ENCODE data around the gene PPP5C.

Gene PPP5C

GRCh38 chr19:46384396-46384795 is 37.5 kb downstream of the PPP5C start:
- H3K27ac ChIP-seq (ENCODE audit: low read length) = no peak overlapping the region
- WGBS (ENCODE audit: insufficient coverage, insufficient read length) = no CpG with 5 or more reads among the region's 11 CpGs
- H3K4me3 ChIP-seq (ENCODE audit: low read length) = no peak overlapping the region
- no peaks in the 10 kb centered on the region for H3K4me1 ChIP-seq (ENCODE audit: control insufficient read depth, insufficient read depth, low read length)
- H3K36me3 ChIP-seq (ENCODE audit: control insufficient read depth, insufficient read depth, low read length) = peaks cover 32% of the 10 kb centered on the region
- H3K9me3 ChIP-seq (ENCODE audit: control insufficient read depth, insufficient read depth, low read length) = no peaks in the 10 kb centered on the region
- no peak for DNase-seq (ENCODE audit: low read depth, low spot score)
- no peaks in the 10 kb centered on the region for H3K27me3 ChIP-seq (ENCODE audit: control insufficient read depth, insufficient read depth, low read length)

DNA sequence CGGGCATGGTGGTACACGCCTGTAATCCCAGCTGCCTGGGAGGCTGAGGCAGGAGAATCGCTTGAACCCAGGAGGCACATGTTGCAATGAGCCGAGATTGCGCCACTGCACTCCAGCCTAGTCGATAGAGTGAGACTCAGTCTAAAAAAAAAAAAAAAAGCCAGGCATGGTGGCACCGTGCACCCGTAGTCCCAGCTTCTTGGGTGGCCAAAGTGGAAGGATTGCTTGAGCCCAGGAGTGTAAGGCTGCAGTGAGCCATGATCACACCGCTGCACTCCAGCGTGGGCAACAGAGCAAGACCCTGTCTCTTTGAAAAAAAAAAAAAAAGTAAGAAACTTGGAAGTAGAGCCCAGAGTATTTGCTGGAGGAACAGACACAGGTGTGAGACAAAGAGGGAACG is 38.7 kb downstream of the PPP5C start:
- no CpG with 5 or more reads among the region's 11 CpGs for WGBS (ENCODE audit: insufficient coverage, insufficient read length)
- peaks cover 41% of the 10 kb centered on the region for H3K36me3 ChIP-seq (ENCODE audit: control insufficient read depth, insufficient read depth, low read length)
- no peak overlapping the region for H3K4me3 ChIP-seq (ENCODE audit: low read length)
- no peaks in the 10 kb centered on the region for H3K9me3 ChIP-seq (ENCODE audit: control insufficient read depth, insufficient read depth, low read length)
- no peak for DNase-seq (ENCODE audit: low read depth, low spot score)
- no peaks in the 10 kb centered on the region; the same call in 1 of the 2 replicates for H3K4me1 ChIP-seq (ENCODE audit: control insufficient read depth, insufficient read depth, low read length)
- no peaks in the 10 kb centered on the region for H3K27me3 ChIP-seq (ENCODE audit: control insufficient read depth, insufficient read depth, low read length)
- no peak overlapping the region for H3K27ac ChIP-seq (ENCODE audit: low read length)

GRCh38 chr19:46386151-46386550 is 39.3 kb downstream of the PPP5C start:
- H3K4me1 ChIP-seq (ENCODE audit: control insufficient read depth, insufficient read depth, low read length) = no peaks in the 10 kb centered on the region; the same call in 1 of the 2 replicates
- WGBS (ENCODE audit: insufficient coverage, insufficient read length) = no CpG with 5 or more reads among the region's 10 CpGs
- peaks cover 41% of the 10 kb centered on the region for H3K36me3 ChIP-seq (ENCODE audit: control insufficient read depth, insufficient read depth, low read length)
- H3K27me3 ChIP-seq (ENCODE audit: control insufficient read depth, insufficient read depth, low read length) = no peaks in the 10 kb centered on the region
- no peak overlapping the region for H3K27ac ChIP-seq (ENCODE audit: low read length)
- no peaks in the 10 kb centered on the region for H3K9me3 ChIP-seq (ENCODE audit: control insufficient read depth, insufficient read depth, low read length)
- H3K4me3 ChIP-seq (ENCODE audit: low read length) = no peak overlapping the region
- DNase-seq (ENCODE audit: low read depth, low spot score) = no peak

- no peaks in the 10 kb centered on the region for H3K9me3 ChIP-seq (ENCODE audit: control insufficient read depth, insufficient read depth, low read length)
- no peak overlapping the region for H3K4me3 ChIP-seq (ENCODE audit: low read length)
- H3K36me3 ChIP-seq (ENCODE audit: control insufficient read depth, insufficient read depth, low read length) = peaks cover 47% of the 10 kb centered on the region
- no peaks in the 10 kb centered on the region for H3K27me3 ChIP-seq (ENCODE audit: control insufficient read depth, insufficient read depth, low read length)
- H3K27ac ChIP-seq (ENCODE audit: low read length) = no peak overlapping the region
- no peak for DNase-seq (ENCODE audit: low read depth, low spot score)
- no peaks in the 10 kb centered on the region; the same call in 1 of the 2 replicates for H3K4me1 ChIP-seq (ENCODE audit: control insufficient read depth, insufficient read depth, low read length)
- WGBS (ENCODE audit: insufficient coverage, insufficient read length) = no CpG with 5 or more reads among the region's 30 CpGs
Observed at GRCh38 chr19:46386996-46387712, 40.3 kb downstream of the PPP5C start.

GRCh38 chr19:46387713-46388130 is 40.8 kb downstream of the PPP5C start:
- Histone ChIP-seq H3K27me3 (ENCODE audit: control insufficient read depth, insufficient read depth, low read length) (no peaks in the 10 kb centered on the region), H3K27ac (ENCODE audit: low read length) (no peak overlapping the region), H3K36me3 (ENCODE audit: control insufficient read depth, insufficient read depth, low read length) (peaks cover 47% of the 10 kb centered on the region), H3K4me1 (ENCODE audit: control insufficient read depth, insufficient read depth, low read length) (no peaks in the 10 kb centered on the region; the same call in 1 of the 2 replicates), H3K9me3 (ENCODE audit: control insufficient read depth, insufficient read depth, low read length) (no peaks in the 10 kb centered on the region), H3K4me3 (ENCODE audit: low read length) (no peak overlapping the region)
- WGBS (ENCODE audit: insufficient coverage, insufficient read length) = no CpG with 5 or more reads among the region's 10 CpGs
- no peak for DNase-seq (ENCODE audit: low read depth, low spot score)

DNA sequence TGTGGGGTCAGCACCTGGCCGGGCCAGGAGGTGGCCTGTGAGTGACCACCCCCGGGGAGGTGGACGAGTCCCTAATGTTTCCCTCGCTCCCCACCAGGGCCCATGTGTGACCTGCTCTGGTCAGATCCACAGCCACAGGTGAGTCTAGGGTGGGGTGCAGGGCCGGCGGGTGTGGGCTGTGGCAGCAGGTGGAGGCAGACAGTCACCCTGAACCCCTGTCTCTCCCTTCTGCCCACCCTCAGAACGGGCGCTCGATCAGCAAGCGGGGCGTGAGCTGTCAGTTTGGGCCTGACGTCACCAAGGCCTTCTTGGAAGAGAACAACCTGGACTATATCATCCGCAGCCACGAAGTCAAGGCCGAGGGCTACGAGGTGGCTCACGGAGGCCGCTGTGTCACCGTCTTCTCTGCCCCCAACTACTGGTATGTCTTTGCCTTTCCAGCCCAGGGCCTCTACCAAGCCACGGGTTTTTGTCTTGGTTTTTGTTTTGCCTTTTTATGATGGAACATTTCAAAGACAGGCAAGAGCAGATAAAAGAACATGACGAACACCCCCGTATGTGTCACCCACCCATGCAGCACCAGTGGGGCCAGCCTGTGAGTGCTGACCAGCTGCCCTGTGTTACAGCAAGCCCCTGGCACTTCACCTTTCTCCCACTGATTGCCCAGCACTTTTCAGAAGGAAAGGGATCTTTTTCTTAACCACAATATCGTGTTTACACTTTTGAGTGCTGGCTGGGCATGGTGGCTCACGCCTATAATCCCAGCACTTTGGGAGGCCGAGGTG is 41.6 kb downstream of the PPP5C start:
- no peaks in the 10 kb centered on the region for H3K27me3 ChIP-seq (ENCODE audit: control insufficient read depth, insufficient read depth, low read length)
- H3K4me1 ChIP-seq (ENCODE audit: control insufficient read depth, insufficient read depth, low read length) = no peaks in the 10 kb centered on the region; the same call in 1 of the 2 replicates
- no CpG with 5 or more reads among the region's 25 CpGs for WGBS (ENCODE audit: insufficient coverage, insufficient read length)
- no peak for DNase-seq (ENCODE audit: low read depth, low spot score)
- H3K9me3 ChIP-seq (ENCODE audit: control insufficient read depth, insufficient read depth, low read length) = no peaks in the 10 kb centered on the region
- H3K36me3 ChIP-seq (ENCODE audit: control insufficient read depth, insufficient read depth, low read length) = peaks cover 47% of the 10 kb centered on the region
- no peak overlapping the region for H3K4me3 ChIP-seq (ENCODE audit: low read length)
- no peak overlapping the region for H3K27ac ChIP-seq (ENCODE audit: low read length)

- no CpG with 5 or more reads among the region's 16 CpGs for WGBS (ENCODE audit: insufficient coverage, insufficient read length)
- H3K4me3 ChIP-seq (ENCODE audit: low read length) = no peak overlapping the region
- no peaks in the 10 kb centered on the region for H3K27me3 ChIP-seq (ENCODE audit: control insufficient read depth, insufficient read depth, low read length)
- DNase-seq (ENCODE audit: low read depth, low spot score) = no peak
- no peaks in the 10 kb centered on the region; the same call in 1 of the 2 replicates for H3K4me1 ChIP-seq (ENCODE audit: control insufficient read depth, insufficient read depth, low read length)
- H3K9me3 ChIP-seq (ENCODE audit: control insufficient read depth, insufficient read depth, low read length) = no peaks in the 10 kb centered on the region
- peaks cover 38% of the 10 kb centered on the region for H3K36me3 ChIP-seq (ENCODE audit: control insufficient read depth, insufficient read depth, low read length)
- H3K27ac ChIP-seq (ENCODE audit: low read length) = no peak overlapping the region
Observed at GRCh38 chr19:46390121-46390858, 43.4 kb downstream of the PPP5C start.

DNA sequence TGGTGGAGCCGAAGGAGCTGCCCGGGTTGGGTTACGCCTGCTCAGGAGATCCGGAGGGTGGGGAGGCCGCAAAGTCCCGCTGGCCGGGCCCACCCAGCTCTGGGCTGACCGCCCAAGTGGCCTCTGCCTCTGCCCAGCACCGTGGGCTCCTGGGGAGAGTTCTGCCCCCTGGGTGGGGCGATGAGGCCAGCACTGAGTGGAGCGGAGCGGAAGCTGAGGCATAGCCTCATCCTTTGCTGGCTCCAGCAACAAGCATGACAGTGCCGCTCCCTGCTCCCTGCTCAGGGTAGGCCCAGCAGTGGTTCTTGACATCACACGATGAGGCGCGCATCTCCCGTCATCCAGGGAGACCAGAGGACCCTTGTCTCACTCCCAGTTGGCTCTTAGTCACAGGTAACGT is 44.0 kb downstream of the PPP5C start:
- no peaks in the 10 kb centered on the region for H3K9me3 ChIP-seq (ENCODE audit: control insufficient read depth, insufficient read depth, low read length)
- H3K27ac ChIP-seq (ENCODE audit: low read length) = no peak overlapping the region
- H3K27me3 ChIP-seq (ENCODE audit: control insufficient read depth, insufficient read depth, low read length) = no peaks in the 10 kb centered on the region
- peaks cover 38% of the 10 kb centered on the region for H3K36me3 ChIP-seq (ENCODE audit: control insufficient read depth, insufficient read depth, low read length)
- H3K4me3 ChIP-seq (ENCODE audit: low read length) = no peak overlapping the region
- no peak for DNase-seq (ENCODE audit: low read depth, low spot score)
- no peaks in the 10 kb centered on the region; the same call in 1 of the 2 replicates for H3K4me1 ChIP-seq (ENCODE audit: control insufficient read depth, insufficient read depth, low read length)
- WGBS (ENCODE audit: insufficient coverage, insufficient read length) = no CpG with 5 or more reads among the region's 18 CpGs

- H3K36me3 ChIP-seq (ENCODE audit: control insufficient read depth, insufficient read depth, low read length) = peaks cover 38% of the 10 kb centered on the region
- no peak for DNase-seq (ENCODE audit: low read depth, low spot score)
- no CpG with 5 or more reads among the region's 33 CpGs for WGBS (ENCODE audit: insufficient coverage, insufficient read length)
- no peak overlapping the region for H3K27ac ChIP-seq (ENCODE audit: low read length)
- H3K4me3 ChIP-seq (ENCODE audit: low read length) = no peak overlapping the region
- H3K9me3 ChIP-seq (ENCODE audit: control insufficient read depth, insufficient read depth, low read length) = no peaks in the 10 kb centered on the region
- no peaks in the 10 kb centered on the region; the same call in 1 of the 2 replicates for H3K4me1 ChIP-seq (ENCODE audit: control insufficient read depth, insufficient read depth, low read length)
- no peaks in the 10 kb centered on the region for H3K27me3 ChIP-seq (ENCODE audit: control insufficient read depth, insufficient read depth, low read length)
Observed at GRCh38 chr19:46391296-46392251, 44.7 kb downstream of the PPP5C start.

Data from iPS DF 6.9 (cell line).